Activated gamma-delta T cell (primary cell): ENCODE results near the gene IGSF21.
"Not testable (repeated sequence)": the region's sequence is repeated elsewhere in the genome, so short reads cannot be mapped to it uniquely, and the experiment has no call there.

Experiments used
- DNase-seq: peaks from one replicate; lab custom pipeline; 2025; lab: John Stamatoyannopoulos, UW

Gene IGSF21

DNA sequence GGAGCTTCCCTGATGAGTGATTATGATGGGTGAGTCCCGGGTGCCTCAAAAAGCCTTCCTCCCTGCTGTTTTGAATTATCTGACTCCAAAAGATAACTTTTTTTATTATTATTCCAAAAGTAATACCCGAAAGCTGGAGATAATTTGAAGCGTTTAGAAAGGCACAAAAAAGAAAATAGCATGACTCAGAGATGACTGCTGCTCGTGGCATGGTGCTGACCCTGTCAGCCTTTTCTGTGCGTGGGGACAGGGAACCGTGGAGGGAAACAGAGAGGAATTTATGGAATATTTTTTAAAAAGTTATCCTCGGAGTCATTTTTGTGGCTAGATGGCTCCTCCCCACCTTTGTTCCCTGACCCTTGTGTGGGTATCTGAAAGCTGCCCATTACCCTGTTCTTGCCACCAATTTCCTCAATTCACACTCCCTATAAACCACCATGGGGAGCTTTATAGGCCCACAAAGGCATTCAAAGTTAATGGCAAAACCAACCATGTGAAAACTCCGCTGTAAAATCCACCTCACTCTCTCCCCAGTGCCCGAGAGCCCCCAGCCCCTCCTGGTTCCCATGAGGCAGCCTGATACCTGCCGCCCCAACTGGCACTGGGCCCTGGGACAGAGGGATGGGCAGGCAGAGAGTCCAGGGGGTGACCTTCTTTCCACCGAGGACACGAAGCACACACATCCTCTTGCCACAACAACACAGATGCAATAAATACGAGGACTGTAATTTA lies 37.5 kb downstream of the IGSF21 start:
- DNase-seq, result no peak

DNA sequence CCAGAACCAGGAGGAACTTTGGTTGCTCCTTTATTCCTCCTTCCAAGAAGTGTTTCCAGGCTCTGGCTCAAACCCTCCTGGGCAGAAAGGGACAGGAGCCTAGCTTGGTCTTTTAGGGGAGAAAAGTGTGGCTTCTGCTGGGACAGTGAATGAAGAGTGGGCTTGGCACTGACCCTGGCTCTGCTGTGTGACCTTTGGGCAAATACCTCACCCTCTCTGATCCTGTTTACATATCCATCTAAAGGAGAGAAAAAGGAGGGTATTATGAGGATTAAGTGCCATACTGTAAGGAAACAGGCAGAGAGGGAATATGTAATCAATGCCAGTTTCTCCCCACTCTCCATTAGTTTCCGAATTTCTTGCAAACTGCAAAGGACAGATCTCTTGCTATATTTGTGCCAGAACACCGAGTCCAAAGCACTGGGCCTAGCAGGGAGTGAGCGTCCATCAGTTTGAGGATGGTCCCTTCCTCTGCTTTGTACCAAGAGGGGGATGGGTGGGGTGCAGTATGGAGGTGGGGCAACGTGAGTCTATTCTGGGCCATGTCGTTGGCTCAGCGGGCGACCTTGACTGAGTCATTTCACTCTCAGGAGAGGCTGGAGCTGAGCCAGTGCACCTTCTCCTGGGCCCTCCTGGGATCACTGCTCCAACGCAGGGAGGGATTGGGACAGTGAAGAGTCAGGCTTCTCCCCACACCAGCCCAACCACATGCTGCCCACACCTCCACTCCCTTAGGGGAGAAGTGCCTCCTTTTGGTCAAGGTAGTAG lies 38.4 kb downstream of the IGSF21 start:
- no peak for DNase-seq

- no peak for DNase-seq
These were observed 39.3 kb downstream of the IGSF21 start for GRCh38 chr1:18146886-18147285.

- no peak for DNase-seq
These were observed 40.1 kb downstream of the IGSF21 start for GRCh38 chr1:18147672-18148071.

DNA sequence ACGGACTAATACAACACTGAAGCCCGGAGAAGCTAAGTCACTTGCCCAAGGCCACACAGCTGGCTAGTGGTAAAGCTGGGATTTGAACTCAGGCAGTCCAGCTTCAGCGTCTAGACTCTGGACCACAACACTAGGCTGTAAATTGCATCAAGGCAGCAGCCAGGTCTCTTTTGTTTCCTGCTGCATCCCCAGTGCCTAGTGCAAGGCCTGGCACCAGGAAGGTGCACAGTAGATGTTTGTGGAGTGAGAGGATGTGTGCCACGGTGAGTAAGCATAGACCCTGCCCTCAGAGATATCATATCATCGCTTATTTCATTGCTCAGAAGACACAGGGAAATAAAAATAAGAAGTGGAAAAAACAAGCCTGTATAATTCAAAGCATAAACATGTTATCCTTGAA lies 40.9 kb downstream of the IGSF21 start:
- DNase-seq, result no peak

DNA sequence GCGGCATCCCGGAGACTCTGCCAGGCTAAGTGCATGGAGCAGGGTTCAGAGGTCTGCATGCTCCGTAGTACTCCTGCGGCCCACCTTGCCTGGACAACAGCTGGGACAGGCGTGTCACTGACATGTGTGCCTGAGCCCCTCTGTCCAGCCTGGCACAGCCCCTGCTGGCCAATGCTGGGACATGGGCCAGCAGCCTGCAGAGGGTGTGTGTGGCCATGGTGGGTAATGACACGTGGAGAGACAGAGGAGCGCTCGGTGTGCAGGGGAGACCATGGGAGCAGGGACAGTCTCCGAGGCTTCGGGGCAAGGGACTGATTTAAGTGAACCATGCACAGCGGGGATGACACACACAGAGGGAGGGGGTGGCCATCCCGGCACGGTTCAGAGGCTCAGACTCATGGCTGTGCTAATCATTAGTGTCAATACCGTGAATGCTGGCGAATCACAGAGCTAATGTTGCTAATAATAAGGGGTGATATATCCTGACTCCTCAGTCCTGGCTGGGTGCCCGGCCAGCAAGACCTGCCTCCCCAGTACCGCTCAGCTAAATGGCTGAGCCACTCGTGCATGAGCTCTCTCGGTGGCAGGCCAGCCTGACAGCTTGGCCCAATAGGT lies 41.5 kb downstream of the IGSF21 start:
- DNase-seq, result no peak

DNA sequence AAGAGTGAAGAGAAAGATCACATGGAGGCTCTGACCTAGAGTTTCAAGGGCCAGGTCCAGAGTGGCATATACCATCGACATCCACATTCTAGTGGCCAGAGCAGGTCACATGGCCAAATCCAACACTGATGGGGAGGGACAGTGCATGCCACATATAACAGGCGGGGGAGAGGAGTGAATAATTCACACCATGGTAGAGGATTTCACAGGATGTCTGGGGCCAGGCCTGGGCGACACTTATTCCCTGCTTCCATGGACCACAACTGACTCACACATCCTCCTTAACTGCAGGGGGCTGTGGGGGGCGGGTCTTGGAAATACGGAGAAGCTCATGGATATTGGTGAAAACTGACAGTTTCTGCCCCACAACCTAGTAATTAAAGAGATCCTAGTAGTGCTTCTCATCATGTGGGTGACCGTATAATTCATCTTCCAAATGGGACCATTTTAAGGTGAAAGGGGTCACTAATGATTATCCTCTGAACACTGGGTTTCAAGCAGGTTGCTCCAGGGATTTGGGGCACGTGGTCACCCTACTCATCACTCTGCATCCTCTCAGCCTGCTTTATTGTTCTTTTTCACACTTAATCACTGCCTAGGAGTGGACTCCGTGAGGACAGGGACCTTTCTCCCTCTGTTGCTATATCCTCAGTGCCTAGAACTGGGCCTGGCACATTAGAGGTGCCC lies 44.0 kb downstream of the IGSF21 start:
- no peak for DNase-seq

- DNase-seq, result no peak
These were observed 47.0 kb downstream of the IGSF21 start for GRCh38 chr1:18154430-18155194.

DNA sequence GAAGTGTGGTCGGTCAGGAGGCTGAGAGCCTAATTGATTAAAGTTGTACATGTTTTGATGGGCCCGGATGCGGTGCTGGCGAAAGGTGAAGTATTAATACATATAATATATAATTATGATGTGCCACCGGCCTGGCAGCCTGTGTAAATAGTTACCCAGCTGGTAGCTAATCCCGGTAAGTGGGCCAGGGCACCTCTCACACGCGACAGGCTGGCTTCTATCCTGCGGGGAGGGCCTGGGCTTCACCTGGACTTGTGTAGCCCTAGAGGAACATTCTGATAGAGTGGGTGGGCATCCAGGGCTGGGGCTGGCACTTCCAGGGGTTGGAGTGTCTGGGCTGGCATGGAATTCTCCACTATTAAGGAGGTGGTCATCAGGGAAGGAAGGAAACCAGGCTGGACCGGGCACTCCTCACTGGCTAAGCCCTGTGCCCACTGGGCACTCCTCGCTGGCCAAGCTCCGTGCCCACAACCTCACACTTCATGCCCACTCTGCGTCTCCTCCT lies 48.3 kb downstream of the IGSF21 start:
- DNase-seq, result no peak

- no peak for DNase-seq
These were observed 49.8 kb downstream of the IGSF21 start for GRCh38 chr1:18157352-18157751.

DNA sequence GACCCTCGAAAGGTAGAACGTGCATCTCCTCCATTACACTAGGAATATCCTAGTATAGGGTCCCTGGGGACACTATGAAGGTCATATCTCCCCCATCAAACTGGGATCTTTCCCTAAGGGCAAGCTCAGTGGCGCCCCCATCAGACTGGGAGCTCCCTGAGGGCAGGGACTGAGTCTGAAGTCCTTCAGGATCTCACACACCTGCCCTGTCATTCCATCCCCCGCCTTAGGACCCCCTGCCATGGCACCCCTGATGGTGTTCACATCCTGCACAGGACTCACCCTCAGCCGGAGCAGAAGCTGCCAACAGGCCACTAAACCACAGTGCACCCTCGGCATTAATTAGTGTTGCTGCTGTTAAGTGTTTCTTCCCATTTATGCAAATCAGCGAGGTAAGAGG lies 50.4 kb downstream of the IGSF21 start:
- DNase-seq, result no peak

GRCh38 chr1:18158714-18159113 lies 51.1 kb downstream of the IGSF21 start:
- no peak for DNase-seq

DNA sequence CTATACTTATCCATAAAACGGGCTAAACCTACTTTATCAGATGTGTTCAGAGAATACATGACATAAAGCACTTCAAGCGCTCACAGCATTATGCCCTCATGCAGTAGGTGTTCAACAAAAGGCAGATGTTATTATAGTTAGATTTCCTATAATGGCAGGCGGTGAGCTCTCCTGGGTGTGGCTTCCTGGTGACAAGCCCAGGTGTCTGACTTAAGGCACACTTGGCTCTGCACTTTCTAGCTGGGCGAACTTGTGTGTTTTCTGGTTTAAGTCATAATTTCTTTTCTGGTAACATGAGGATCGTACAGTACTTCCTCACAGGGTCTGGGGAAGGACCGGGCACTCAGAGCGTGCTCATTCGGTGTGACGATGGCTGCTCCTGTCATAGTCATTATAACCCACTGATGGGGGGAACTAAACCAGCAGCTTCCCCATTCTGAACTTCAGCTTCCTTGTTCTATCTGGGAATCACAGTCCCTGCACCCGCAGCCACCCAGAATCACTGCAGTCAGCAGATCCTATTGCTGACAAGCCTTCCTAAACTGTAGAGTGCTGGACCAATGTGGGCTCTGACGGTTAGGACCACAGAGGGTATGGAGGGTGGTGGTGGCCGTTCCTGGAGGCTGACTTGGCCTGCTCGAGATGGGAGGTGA lies 52.8 kb downstream of the IGSF21 start:
- no peak for DNase-seq

GRCh38 chr1:18161690-18162089 lies 54.1 kb downstream of the IGSF21 start:
- no peak for DNase-seq

- DNase-seq, result not testable (repeated sequence)
These were observed 58.0 kb downstream of the IGSF21 start for GRCh38 chr1:18165640-18166039.

DNA sequence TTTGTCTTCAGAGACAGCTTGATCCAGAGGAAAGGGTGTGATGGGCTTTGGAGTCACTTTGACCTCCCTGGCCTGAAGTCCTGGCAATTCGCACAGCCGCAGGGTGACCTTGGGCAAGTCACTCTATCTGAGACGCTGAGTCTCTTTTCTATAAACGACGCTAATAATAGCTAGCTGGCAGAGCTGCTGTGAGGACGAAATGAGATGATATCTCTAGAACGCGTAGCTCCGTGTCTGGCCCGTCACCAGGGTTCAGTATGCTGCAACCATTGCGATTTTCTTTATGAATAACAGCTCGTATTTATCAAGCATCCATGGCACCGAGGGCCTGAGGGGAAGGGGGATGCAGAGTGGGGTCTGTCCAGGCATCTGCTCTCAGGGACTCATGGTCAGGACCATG lies 58.7 kb downstream of the IGSF21 start:
- no peak for DNase-seq

GRCh38 chr1:18166929-18167328 lies 59.3 kb downstream of the IGSF21 start:
- no peak for DNase-seq

- DNase-seq, result no peak
These were observed 62.8 kb downstream of the IGSF21 start for GRCh38 chr1:18170444-18170843.

GRCh38 chr1:18174037-18174436 lies 66.4 kb downstream of the IGSF21 start:
- DNase-seq, result no peak

DNA sequence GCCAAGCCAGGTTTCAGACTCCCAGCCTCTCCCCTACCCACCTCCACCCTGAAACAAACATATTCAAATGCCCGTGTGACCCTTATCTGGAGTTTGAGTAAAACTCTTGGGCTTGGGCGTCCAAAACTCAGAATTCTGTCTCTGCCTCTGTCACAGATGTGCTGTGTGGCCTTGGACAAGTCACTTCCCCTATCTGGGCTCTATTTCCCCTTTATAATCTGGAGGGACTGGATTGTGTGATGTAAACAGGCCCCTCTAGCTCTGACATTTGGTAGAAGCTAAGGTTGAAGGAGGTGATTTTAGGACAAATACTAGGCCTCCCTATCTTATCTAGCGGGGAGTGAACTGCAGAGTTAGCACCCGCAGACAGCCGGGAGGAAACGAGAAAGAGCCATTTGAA lies 67.5 kb downstream of the IGSF21 start:
- no peak for DNase-seq
